Upper lobe of right lung (tissue), 1 donor: ENCODE measurements around the gene EGLN2. TPM values are rescaled to one million over a fixed set of nuclear protein-coding genes. Genes with fewer than 3 reads are reported as not detected.
"Not testable (repeated sequence)": the region's sequence is repeated elsewhere in the genome, so short reads cannot be mapped to it uniquely, and the experiment has no call there.

Experiments used
- ATAC-seq: fragments of 200-7000 bp; cut with Tn5 transposase; one replicate; pipeline ENCODE4 v1.9.1; 2020; ENCODE audit warnings: mild to moderate bottlenecking, moderate library complexity
- DNase-seq: peaks from one replicate; pipeline ENCODE4 v3.0.0-alpha.2; 2020
- H3K27ac ChIP-seq: fragments of 200-600 bp; one replicate; pipeline ENCODE4 v1.8.0; 2022
- H3K27me3 ChIP-seq: fragments of 200-600 bp; one replicate; pipeline ENCODE4 v1.8.0; 2022; ENCODE audit warnings: mild to moderate bottlenecking
- H3K36me3 ChIP-seq: fragments of 200-600 bp; one replicate; pipeline ENCODE4 v1.8.0; 2022
- H3K4me1 ChIP-seq: fragments of 200-600 bp; one replicate; pipeline ENCODE4 v1.8.0; 2022
- H3K4me3 ChIP-seq: fragments of 200-600 bp; one replicate; pipeline ENCODE4 v1.8.0; 2022; ENCODE audit warnings: mild to moderate bottlenecking
- H3K9me3 ChIP-seq: fragments of 200-600 bp; one replicate; pipeline ENCODE4 v1.8.0; 2022
- intact Hi-C: fragments of 100-400 bp; cut with DNase I; formaldehyde crosslinking; loops from one replicate; pipeline ENCODE4 v1.11.0; 2022
- total RNA-seq: library from RNA; stranded (reverse); fragmentation: NEBNext Ultra II Directional; extraction: Animal tissue kit (Norgen Biotek cat#: 25700); gene quantifications from one replicate; pipeline ENCODE4 v1.2.1, GENCODE V29; 2021
- TF ChIP-seq, protein P1 (sequence below): fragments of 200-600 bp; IDR thresholded peaks from one replicate; pipeline ENCODE4 v1.8.0; 2022; ENCODE audit warnings: antibody characterized with exemption
- donor health status: DM: no; HTN: yes; CAD: no; lungs with severe emphysema.

The EGLN2 gene
- total RNA-seq, 1 donor from 2014 or later = 173 TPM

DNA sequence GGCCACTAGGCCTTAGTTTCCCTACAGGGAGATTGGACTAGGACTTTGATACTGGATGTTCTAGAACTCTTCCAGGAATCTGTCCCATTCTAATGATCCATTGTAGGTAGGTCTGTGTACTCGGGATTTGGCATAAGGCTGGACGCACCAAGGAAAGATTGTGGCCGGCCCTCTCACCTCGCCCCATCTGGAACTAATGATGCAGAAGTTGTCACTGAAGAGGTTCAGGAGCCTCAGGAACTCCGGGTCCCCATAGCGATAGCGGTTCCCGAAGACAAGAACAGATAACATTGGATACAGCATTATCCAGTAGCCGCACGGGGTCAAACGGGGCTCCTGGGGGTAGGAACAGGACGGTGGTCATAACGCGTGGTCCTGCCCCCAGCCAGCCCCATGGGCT is 11.2 kb downstream of the EGLN2 start:
- ATAC-seq (no peak), DNase-seq (no peak)
- TF ChIP-seq, protein P1, sequence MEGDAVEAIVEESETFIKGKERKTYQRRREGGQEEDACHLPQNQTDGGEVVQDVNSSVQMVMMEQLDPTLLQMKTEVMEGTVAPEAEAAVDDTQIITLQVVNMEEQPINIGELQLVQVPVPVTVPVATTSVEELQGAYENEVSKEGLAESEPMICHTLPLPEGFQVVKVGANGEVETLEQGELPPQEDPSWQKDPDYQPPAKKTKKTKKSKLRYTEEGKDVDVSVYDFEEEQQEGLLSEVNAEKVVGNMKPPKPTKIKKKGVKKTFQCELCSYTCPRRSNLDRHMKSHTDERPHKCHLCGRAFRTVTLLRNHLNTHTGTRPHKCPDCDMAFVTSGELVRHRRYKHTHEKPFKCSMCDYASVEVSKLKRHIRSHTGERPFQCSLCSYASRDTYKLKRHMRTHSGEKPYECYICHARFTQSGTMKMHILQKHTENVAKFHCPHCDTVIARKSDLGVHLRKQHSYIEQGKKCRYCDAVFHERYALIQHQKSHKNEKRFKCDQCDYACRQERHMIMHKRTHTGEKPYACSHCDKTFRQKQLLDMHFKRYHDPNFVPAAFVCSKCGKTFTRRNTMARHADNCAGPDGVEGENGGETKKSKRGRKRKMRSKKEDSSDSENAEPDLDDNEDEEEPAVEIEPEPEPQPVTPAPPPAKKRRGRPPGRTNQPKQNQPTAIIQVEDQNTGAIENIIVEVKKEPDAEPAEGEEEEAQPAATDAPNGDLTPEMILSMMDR = no peak
- peak overlapping the region; percentile 78 for H3K27ac ChIP-seq
- intact Hi-C loops = no loop called here
- H3K4me1 ChIP-seq = peaks cover 59% of the 10 kb centered on the region
- peaks cover 42% of the 10 kb centered on the region for H3K36me3 ChIP-seq
- no peaks in the 10 kb centered on the region for H3K27me3 ChIP-seq
- peak overlapping the region; percentile 50 for H3K4me3 ChIP-seq
- H3K9me3 ChIP-seq = no peaks in the 10 kb centered on the region

DNA sequence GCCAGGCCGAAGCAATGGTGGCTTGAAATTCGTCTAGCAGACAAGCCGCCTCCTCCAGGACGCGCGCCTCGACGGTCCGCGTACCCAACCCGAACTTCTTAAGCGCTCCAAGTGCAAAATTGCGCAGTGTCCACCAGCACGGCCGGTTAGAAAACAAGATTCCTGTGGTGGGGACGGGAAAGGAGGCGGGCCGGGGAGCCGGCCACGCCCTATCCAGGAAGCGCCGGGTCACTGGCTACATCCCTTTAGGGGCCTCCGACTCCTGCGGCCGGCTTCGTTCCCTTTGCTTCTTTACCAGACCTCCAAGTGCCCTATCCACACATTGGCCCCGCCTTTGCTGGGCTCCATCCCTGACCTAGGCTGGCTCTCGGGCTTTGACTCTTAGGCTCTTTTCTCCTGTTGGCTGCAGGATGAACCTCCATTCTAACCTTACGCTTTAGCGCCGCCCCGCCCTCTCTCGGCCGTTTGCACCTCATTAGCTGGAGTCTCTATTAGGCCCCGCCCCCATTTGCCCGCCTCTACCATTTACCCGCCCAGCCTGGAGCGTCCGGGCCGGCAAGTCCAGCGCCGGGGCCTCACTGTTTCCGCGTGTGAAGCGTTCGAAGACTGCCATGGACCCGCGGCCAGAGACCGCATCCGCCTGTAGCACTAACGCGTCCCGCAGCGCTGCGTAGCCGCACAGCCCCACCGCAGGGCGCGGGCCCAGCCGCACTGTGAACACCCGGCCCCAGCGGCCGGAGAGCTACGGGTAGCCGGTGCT is 11.8 kb downstream of the EGLN2 start:
- peak; percentile 90 for ATAC-seq
- H3K4me1 ChIP-seq = peaks cover 53% of the 10 kb centered on the region

DNA sequence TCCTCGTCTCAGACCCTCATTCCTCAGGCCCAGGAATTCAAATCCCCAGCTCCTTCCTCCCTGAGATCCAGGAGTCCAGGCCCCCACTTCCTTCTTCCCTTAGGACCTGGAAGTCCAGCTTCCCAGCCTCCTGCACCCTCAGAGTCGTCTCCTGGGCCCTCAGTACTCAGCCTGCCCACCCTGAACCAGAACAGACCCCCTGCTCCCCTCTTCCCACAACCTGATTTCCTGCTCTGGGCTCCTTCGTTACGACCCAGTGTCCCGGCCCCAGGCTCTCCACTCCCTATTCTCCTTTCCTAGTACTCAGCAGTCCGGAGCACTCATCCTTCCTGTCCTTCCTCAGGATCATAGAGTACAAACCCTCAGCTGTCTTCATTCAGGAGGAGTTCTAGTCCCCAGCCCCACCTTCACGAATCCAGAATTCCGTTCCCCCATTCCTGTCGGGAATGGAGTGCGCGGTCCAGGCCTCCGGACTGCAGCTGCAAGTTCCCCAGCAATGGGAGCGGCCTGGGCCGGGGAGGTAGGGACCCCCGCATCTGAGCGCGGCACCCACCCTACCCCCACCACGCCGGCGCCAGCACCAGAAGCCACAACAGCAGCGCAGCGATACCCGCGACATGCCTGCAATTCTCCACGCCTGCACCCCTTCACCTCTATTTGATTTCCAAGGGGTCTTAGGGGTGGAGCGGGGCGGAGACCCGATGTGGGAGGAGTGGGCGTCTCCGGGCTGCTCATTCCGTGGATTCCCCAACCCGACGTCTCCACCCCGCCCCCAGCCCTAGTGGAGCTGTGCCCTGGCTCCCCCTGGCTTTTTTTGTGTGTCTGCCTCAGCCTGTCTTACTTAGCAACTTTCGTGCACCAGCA is 12.7 kb downstream of the EGLN2 start:
- H3K27me3 ChIP-seq = no peaks in the 10 kb centered on the region
- ATAC-seq = no peak
- H3K36me3 ChIP-seq = peaks cover 29% of the 10 kb centered on the region
- no peak for DNase-seq
- H3K4me3 ChIP-seq = peak overlapping the region; percentile 50
- intact Hi-C loops = no loop called here
- H3K9me3 ChIP-seq = no peaks in the 10 kb centered on the region
- H3K27ac ChIP-seq = peak overlapping the region; percentile 78
- H3K4me1 ChIP-seq = peaks cover 44% of the 10 kb centered on the region
- TF ChIP-seq, protein P1 = no peak

More for the DNA sequence above, 11.8 kb downstream of the EGLN2 start:
- DNase-seq = peak; percentile 93
- Histone ChIP-seq H3K27ac (peak overlapping the region; percentile 78), H3K4me3 (peak overlapping the region; percentile 50), H3K36me3 (peaks cover 36% of the 10 kb centered on the region)
- H3K27me3 ChIP-seq, intact Hi-C loops, H3K9me3 ChIP-seq: not testable (repeated sequence)

DNA sequence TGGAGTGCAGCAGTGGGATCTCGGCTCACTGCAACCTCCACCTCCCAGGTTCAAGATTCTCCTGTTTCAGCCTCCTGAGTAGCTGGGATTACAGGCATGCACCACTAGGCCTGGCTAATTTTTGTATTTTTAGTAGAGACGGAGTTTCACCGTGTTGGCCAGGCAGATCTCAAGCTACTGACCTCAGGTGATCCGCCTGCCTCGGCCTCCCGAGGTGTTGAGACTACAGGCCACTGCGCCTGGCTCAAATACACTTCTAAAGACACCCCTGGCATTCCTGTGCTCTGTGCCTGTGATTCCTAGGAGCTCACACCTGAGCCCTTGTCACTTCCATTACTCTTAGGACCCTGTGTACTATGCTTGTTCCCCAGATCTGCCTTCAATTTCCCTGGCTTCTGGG is 13.6 kb downstream of the EGLN2 start:
- Histone ChIP-seq H3K36me3 (peaks cover 20% of the 10 kb centered on the region), H3K4me1 (peaks cover 35% of the 10 kb centered on the region)
- intact Hi-C loops, H3K27ac ChIP-seq, H3K4me3 ChIP-seq, H3K9me3 ChIP-seq, ATAC-seq, H3K27me3 ChIP-seq, DNase-seq: not testable (repeated sequence)

DNA sequence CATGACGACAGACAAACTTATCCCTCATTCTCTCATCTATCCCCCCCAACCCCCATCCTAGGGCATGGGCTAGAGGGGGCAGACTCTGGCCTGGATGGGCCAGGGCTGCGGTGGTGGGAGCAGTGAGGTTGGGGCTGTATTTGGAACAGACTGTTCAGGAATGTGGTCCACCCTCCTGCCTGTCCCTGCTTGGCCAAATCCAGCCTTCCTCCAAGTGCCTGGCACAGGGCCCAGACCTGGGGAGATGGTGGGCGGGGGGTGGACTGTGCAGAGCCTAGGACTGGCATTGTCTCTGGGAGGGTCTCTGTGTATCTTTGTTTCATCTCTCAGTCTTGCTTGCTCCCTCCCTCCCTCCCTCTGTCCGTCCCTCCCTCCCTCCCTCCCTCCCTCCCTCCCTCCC is 14.2 kb downstream of the EGLN2 start:
- Histone ChIP-seq H3K9me3 (no peaks in the 10 kb centered on the region), H3K36me3 (peaks cover 14% of the 10 kb centered on the region), H3K27me3 (no peaks in the 10 kb centered on the region), H3K4me3 (no peak overlapping the region), H3K27ac (no peak overlapping the region), H3K4me1 (peaks cover 36% of the 10 kb centered on the region)
- intact Hi-C loops = no loop called here
- TF ChIP-seq, protein P1 = no peak
- DNase-seq (peak; percentile 82), ATAC-seq (peak; percentile 13)

DNA sequence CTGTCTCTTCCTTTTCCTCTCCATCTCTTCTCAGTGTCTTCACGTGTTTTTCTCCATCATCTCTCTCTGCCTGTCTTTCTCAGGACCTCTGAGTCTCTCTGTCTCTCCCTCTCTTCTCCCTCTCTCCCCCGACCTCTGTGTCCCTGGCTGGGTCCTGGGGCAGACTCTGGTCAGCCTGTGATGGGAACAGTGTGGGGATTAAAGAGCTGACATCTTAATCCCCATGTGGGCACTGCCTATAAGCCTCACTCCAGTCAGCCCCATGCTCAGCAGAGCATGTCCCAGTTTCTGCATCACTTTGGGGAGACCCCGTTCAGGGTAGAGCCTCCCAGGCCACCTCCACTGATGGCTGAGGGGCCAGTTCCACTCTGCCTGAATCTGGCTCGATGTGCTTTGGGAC is 16.2 kb downstream of the EGLN2 start:
- ATAC-seq (no peak), DNase-seq (no peak)
- Histone ChIP-seq H3K9me3 (no peaks in the 10 kb centered on the region), H3K27ac (no peak overlapping the region), H3K4me3 (no peak overlapping the region), H3K27me3 (no peaks in the 10 kb centered on the region), H3K36me3 (no peaks in the 10 kb centered on the region), H3K4me1 (peaks cover 41% of the 10 kb centered on the region)
- TF ChIP-seq, protein P1 = no peak
- intact Hi-C loops = no loop called here
